Glutamatergic neuron (in vitro differentiated cells): Measurements from ENCODE around the gene SUSD3. TPM values are rescaled to one million over a fixed set of nuclear protein-coding genes. Genes with fewer than 3 reads are reported as not detected.

ENCODE experiments used
- DNase-seq: peaks from one replicate; pipeline ENCODE4 v3.0.0; 2022
- H3K27ac Mint-ChIP-seq: one replicate; pipeline ENCODE4 v1.8.0; 2020; ENCODE audit warnings: mild to moderate bottlenecking, mixed read lengths, inconsistent platforms; ENCODE audit not compliant: unreplicated experiment
- H3K27me3 Mint-ChIP-seq: one replicate; pipeline ENCODE4 v1.8.0; 2020; ENCODE audit warnings: mild to moderate bottlenecking, moderate library complexity, mixed read lengths, inconsistent platforms; ENCODE audit not compliant: unreplicated experiment
- H3K36me3 Mint-ChIP-seq: one replicate; pipeline ENCODE4 v1.8.0; 2020; ENCODE audit warnings: mild to moderate bottlenecking, mixed read lengths, inconsistent platforms; ENCODE audit not compliant: unreplicated experiment
- H3K4me1 Mint-ChIP-seq: one replicate; pipeline ENCODE4 v1.8.0; 2020; ENCODE audit warnings: mild to moderate bottlenecking, low read depth, mixed read lengths, inconsistent platforms; ENCODE audit not compliant: unreplicated experiment
- H3K4me3 Mint-ChIP-seq: one replicate; pipeline ENCODE4 v1.8.0; 2020; ENCODE audit warnings: mild to moderate bottlenecking, mixed read lengths, inconsistent platforms; ENCODE audit not compliant: unreplicated experiment
- H3K9me3 Mint-ChIP-seq: one replicate; pipeline ENCODE4 v1.8.0; 2020; ENCODE audit warnings: mild to moderate bottlenecking, moderate library complexity, mixed read lengths, inconsistent platforms; ENCODE audit not compliant: unreplicated experiment
- CTCF ChIP-seq: fragments of 200-600 bp; sonication (generic); IDR thresholded peaks from one replicate; pipeline ENCODE4 v1.5.0; 2021; ENCODE audit not compliant: partially characterized antibody, unreplicated experiment
- total RNA-seq: library from RNA; stranded (reverse); fragmentation: NEBNext Ultra II Directional; extraction: Animal tissue kit (Norgen Biotek cat#: 25700); gene quantifications from one replicate; pipeline ENCODE4 v1.2.1, GENCODE V29; 2021; ENCODE audit not compliant: unreplicated experiment

The SUSD3 gene
- total RNA-seq, 1 donor from 2014 or later, result not detected

DNA sequence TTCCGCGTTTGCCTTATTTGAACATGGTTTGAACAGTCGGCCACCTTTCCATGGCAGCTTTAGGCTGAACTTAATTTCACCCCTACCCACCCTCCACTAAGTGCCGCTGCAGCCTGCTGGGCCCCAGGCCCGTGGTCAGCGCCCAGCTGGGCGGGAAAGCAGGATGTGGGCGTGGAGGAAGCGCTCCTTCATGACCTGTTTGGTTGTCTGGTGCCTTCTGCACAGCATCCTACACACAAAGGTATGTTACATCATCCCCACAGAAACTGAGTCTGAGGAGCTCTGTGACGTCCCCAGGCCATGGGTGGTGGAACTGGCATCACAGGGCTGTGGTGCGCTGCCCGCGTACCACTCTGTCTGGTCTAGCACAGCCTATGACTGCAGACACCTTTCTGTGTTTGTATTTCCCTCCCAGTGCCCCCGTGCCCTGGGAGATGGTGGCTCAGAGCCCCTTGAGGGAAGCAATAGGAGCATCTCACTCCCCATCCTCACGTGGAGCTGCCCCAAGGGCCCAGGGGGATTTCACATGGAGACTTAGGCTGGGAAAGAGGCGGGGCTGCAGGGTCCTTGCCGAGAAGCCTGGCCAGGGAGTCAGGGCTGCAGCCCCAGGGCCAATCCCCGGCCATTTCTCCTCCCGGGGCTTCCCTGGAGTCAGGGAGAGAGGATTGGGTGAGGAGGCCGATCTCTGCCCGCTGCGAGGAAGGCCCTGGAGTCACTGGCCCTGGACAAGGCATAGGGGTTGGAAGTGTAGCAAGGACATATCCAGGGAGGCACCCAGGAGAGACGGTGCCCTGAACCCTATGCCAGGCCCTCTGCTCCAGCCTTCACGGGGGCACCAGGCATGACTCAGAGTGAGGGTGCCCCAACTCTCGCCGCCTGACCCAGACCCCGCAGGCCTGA is 37.5 kb upstream of the SUSD3 start:
- H3K9me3 Mint-ChIP-seq, result no peaks in the 10 kb centered on the region
- H3K4me1 Mint-ChIP-seq, result no peaks in the 10 kb centered on the region
- peaks cover 3% of the 10 kb centered on the region for H3K27me3 Mint-ChIP-seq
- H3K4me3 Mint-ChIP-seq, result no peak overlapping the region
- H3K36me3 Mint-ChIP-seq, result no peaks in the 10 kb centered on the region
- TF ChIP-seq CTCF, result no peak
- no peak overlapping the region for H3K27ac Mint-ChIP-seq
- no peak for DNase-seq

DNA sequence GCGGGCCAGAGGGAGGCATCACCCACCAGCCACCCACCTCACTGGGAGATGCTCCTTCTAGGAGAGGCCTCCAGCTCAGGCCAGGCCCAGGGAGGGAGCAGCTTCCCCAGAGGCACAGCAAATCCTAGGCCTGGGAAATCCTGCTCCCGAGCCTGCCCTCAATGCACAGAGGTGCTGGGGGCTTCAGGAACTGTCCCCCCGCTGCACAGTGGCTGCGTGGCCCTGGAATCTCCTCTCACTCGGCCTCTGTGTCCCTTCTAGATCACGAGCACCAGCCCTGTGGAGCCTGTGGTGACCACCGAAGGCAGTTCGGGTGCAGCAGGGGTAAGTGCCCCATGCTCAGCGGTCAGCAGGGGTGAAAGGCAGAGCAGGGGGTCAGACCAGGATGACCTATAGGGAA is 36.4 kb upstream of the SUSD3 start:
- no peaks in the 10 kb centered on the region for H3K36me3 Mint-ChIP-seq
- no peak for TF ChIP-seq CTCF
- no peak for DNase-seq
- H3K27ac Mint-ChIP-seq, result no peak overlapping the region
- H3K4me3 Mint-ChIP-seq, result no peak overlapping the region
- no peaks in the 10 kb centered on the region for H3K9me3 Mint-ChIP-seq
- peaks cover 3% of the 10 kb centered on the region for H3K27me3 Mint-ChIP-seq
- H3K4me1 Mint-ChIP-seq, result no peaks in the 10 kb centered on the region

- no peak overlapping the region for H3K4me3 Mint-ChIP-seq
- H3K27ac Mint-ChIP-seq, result no peak overlapping the region
- H3K36me3 Mint-ChIP-seq, result no peaks in the 10 kb centered on the region
- no peaks in the 10 kb centered on the region for H3K9me3 Mint-ChIP-seq
- no peaks in the 10 kb centered on the region for H3K4me1 Mint-ChIP-seq
- H3K27me3 Mint-ChIP-seq, result peaks cover 3% of the 10 kb centered on the region
- TF ChIP-seq CTCF, result no peak
- no peak for DNase-seq
These were observed 35.6 kb upstream of the SUSD3 start for GRCh38 chr9:93022721-93023520.

GRCh38 chr9:93023521-93023815 is 35.0 kb upstream of the SUSD3 start:
- no peak for DNase-seq
- H3K27me3 Mint-ChIP-seq, result peaks cover 5% of the 10 kb centered on the region
- H3K27ac Mint-ChIP-seq, result no peak overlapping the region
- H3K4me1 Mint-ChIP-seq, result no peaks in the 10 kb centered on the region
- no peaks in the 10 kb centered on the region for H3K36me3 Mint-ChIP-seq
- no peak for TF ChIP-seq CTCF
- H3K9me3 Mint-ChIP-seq, result peaks cover 3% of the 10 kb centered on the region
- no peak overlapping the region for H3K4me3 Mint-ChIP-seq

GRCh38 chr9:93024646-93024910 is 33.9 kb upstream of the SUSD3 start:
- Mint-ChIP-seq H3K9me3 (peaks cover 3% of the 10 kb centered on the region), H3K27me3 (peaks cover 5% of the 10 kb centered on the region), H3K36me3 (no peaks in the 10 kb centered on the region), H3K4me1 (no peaks in the 10 kb centered on the region), H3K27ac (no peak overlapping the region), H3K4me3 (no peak overlapping the region)
- no peak for DNase-seq
- no peak for TF ChIP-seq CTCF
